Omental fat pad (tissue), 4 donors: ENCODE measurements around the gene XKR7. TPM values are rescaled to one million over a fixed set of nuclear protein-coding genes. Genes with fewer than 3 reads are reported as not detected.

Experiments used
- ATAC-seq: fragments of 150-250 bp; one replicate; pipeline ENCODE4 v1.9.1; 2016; ENCODE audit warnings: mild to moderate bottlenecking, moderate library complexity; ENCODE audit not compliant: low FRiP score
- DNase-seq: peaks from one replicate; pipeline ENCODE4 v3.0.0-alpha.2; 2019; ENCODE audit warnings: low spot score
- CTCF ChIP-seq, 3 donors: fragments of 450-650 bp; IDR thresholded peaks; one replicate each; pipeline ENCODE4 v1.5.1; 2016 to 2017; ENCODE audit warnings: antibody characterized with exemption in 3 of 3, mild to moderate bottlenecking in 3 of 3, moderate library complexity in 2 of 3
- total RNA-seq, 4 donors: library from RNA; depleted of rRNA; stranded (reverse); fragments of >200 nt; gene quantifications; one replicate each; pipeline ENCODE4 v1.1.0, GENCODE V29; 2016

The XKR7 gene
- total RNA-seq, 4 donors from 2014 or later: not detected

- ATAC-seq (no peak), DNase-seq (no peak)
- no peak for TF ChIP-seq CTCF (IDR thresholded peaks at IDR 0.05)
These were observed 51.2 kb downstream of the XKR7 start for GRCh38 chr20:32019156-32019510.

GRCh38 chr20:32019563-32020463 is 51.9 kb downstream of the XKR7 start:
- TF ChIP-seq CTCF (IDR thresholded peaks at IDR 0.05): no peak
- DNase-seq: no peak
- ATAC-seq: no peak

GRCh38 chr20:32021091-32021490 is 53.1 kb downstream of the XKR7 start:
- DNase-seq: no peak
- no peak for ATAC-seq
- no peak for TF ChIP-seq CTCF (IDR thresholded peaks at IDR 0.05)

- no peak for DNase-seq
- no peak for TF ChIP-seq CTCF (IDR thresholded peaks at IDR 0.05)
- no peak for ATAC-seq
These were observed 56.8 kb downstream of the XKR7 start for GRCh38 chr20:32024683-32025295.

- no peak for TF ChIP-seq CTCF (IDR thresholded peaks at IDR 0.05)
- DNase-seq (no peak), ATAC-seq (no peak)
These were observed 59.7 kb downstream of the XKR7 start for GRCh38 chr20:32027643-32028042.

- no peak for ATAC-seq
- no peak for TF ChIP-seq CTCF (IDR thresholded peaks at IDR 0.05)
- no peak for DNase-seq
These were observed 60.9 kb downstream of the XKR7 start for GRCh38 chr20:32028647-32029372.
